Ovary (tissue), 3 donors: ENCODE data around the gene ACVRL1.

Source experiments
- POLR2A ChIP-seq: fragments of 450-650 bp; IDR thresholded peaks from one replicate; pipeline ENCODE4 v1.6.1; 2017; ENCODE audit warnings: antibody characterized with exemption, mild to moderate bottlenecking, moderate library complexity
- TF ChIP-seq, protein P1 (sequence below), 3 donors: fragments of 450-650 bp in 2 of 3; fragments of 200-600 bp in 1 of 3; IDR thresholded peaks; one replicate each; pipeline versions ENCODE4 v1.5.1 to v1.8.0; 2016 to 2022; ENCODE audit warnings: antibody characterized with exemption in 3 of 3, mild to moderate bottlenecking in 1 of 3
- donor health status: DM: no; HTN: no; CAD: no.

GRCh38 chr12:51896236-51896635 is 11.1 kb upstream of the ACVRL1 start:
- TF ChIP-seq POLR2A = no peak
- TF ChIP-seq, protein P1, sequence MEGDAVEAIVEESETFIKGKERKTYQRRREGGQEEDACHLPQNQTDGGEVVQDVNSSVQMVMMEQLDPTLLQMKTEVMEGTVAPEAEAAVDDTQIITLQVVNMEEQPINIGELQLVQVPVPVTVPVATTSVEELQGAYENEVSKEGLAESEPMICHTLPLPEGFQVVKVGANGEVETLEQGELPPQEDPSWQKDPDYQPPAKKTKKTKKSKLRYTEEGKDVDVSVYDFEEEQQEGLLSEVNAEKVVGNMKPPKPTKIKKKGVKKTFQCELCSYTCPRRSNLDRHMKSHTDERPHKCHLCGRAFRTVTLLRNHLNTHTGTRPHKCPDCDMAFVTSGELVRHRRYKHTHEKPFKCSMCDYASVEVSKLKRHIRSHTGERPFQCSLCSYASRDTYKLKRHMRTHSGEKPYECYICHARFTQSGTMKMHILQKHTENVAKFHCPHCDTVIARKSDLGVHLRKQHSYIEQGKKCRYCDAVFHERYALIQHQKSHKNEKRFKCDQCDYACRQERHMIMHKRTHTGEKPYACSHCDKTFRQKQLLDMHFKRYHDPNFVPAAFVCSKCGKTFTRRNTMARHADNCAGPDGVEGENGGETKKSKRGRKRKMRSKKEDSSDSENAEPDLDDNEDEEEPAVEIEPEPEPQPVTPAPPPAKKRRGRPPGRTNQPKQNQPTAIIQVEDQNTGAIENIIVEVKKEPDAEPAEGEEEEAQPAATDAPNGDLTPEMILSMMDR (IDR thresholded peaks at IDR 0.05) = no peak
